Spinal cord (tissue), 10 donors: ENCODE measurements around the gene RNF112. TPM values are rescaled to one million over a fixed set of nuclear protein-coding genes. Genes with fewer than 3 reads are reported as not detected.
"Not testable (repeated sequence)": the region's sequence is repeated elsewhere in the genome, so short reads cannot be mapped to it uniquely, and the experiment has no call there.

ENCODE experiments used
- DNase-seq, 6 donors: peaks; one replicate each; pipeline versions ENCODE4 v3.0.0 to v3.0.0-alpha.2; 2013 to 2015; ENCODE audit warnings: low spot score in 6 of 6, low read depth in 4 of 6
- H3K27ac ChIP-seq: one replicate; pipeline ENCODE4 v1.5.1; 2013; ENCODE audit warnings: low read depth, low read length, control low read depth
- H3K27me3 ChIP-seq: one replicate; pipeline ENCODE4 v1.6.1; 2013; ENCODE audit warnings: low read length; ENCODE audit not compliant: control insufficient read depth, insufficient read depth
- H3K36me3 ChIP-seq: one replicate; pipeline ENCODE4 v1.6.1; 2013; ENCODE audit warnings: low read length; ENCODE audit not compliant: control insufficient read depth, insufficient read depth
- H3K4me1 ChIP-seq: one replicate; pipeline ENCODE4 v1.6.1; 2013; ENCODE audit warnings: low read length; ENCODE audit not compliant: control insufficient read depth, insufficient read depth
- H3K4me3 ChIP-seq: one replicate; pipeline ENCODE4 v1.5.1; 2013; ENCODE audit warnings: low read depth, low read length, control low read depth
- H3K9me3 ChIP-seq: one replicate; pipeline ENCODE4 v1.6.1; 2013; ENCODE audit warnings: low read length; ENCODE audit not compliant: control insufficient read depth, insufficient read depth
- WGBS: methylation state at CpG from one replicate; pipeline ENCODE4 v1.1.5; 2013; ENCODE audit warnings: missing lambda C conversion rate; ENCODE audit not compliant: insufficient coverage; 5-methylcytosine and 5-hydroxymethylcytosine counted together
- polyA plus RNA-seq, 2 donors: library from polyadenylated mRNA; unstranded; fragments of 120-200 nt; gene quantifications; one replicate each; pipeline ENCODE4 v1.2.1, GENCODE V29; 2013; ENCODE audit not compliant: insufficient read length in 2 of 2
- total RNA-seq, 2 donors: library from RNA; depleted of rRNA in 1 of 2; stranded (reverse); fragments of 120-200 nt in 1 of 2; fragments of >200 nt in 1 of 2; gene quantifications; one replicate each; pipeline versions ENCODE4 v1.2.3 to v1.2.4, GENCODE V29; 2013 to 2014
- donor health status: healthy.

RNF112 gene
- total and polyA plus RNA-seq, 4 donors: 7.9 to 31.8 (median 18.7) TPM

DNA sequence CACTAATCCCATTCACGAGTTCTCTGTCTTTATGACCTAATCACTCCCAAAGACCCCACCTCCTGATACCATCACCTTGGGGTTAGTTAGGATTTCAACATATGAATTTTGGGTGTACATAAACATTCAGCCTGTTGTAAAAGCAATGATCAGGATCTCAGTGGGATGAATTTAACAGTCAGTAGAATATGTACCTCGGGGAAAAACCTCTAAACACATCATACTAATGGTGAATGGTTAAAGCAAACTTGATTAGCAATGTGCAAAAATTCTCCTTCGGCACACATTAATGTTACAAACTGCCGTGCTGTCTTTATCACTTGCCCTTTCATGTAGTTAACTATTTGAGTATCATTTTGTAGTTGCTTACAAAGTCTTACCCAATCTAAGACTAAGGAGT lies 10.2 kb downstream of the RNF112 start:
- H3K27ac ChIP-seq: no peak overlapping the region

GRCh38 chr17:19421926-19422325 lies 10.9 kb downstream of the RNF112 start:
- no peaks in the 10 kb centered on the region for H3K27me3 ChIP-seq
- no peaks in the 10 kb centered on the region for H3K9me3 ChIP-seq
- WGBS: no CpG with 5 or more reads among the region's 6 CpGs
- H3K4me1 ChIP-seq: no peaks in the 10 kb centered on the region
- H3K4me3 ChIP-seq: no peak overlapping the region
- H3K27ac ChIP-seq: no peak overlapping the region
- DNase-seq: peak in 1 of 6 donors; percentile 48
- no peaks in the 10 kb centered on the region for H3K36me3 ChIP-seq

More for the DNA sequence above, 10.2 kb downstream of the RNF112 start:
- no CpG with 5 or more reads among the region's 4 CpGs for WGBS
- Histone ChIP-seq H3K4me1 (no peaks in the 10 kb centered on the region), H3K27me3 (no peaks in the 10 kb centered on the region), H3K4me3 (no peak overlapping the region), H3K9me3 (no peaks in the 10 kb centered on the region), H3K36me3 (peaks cover 1% of the 10 kb centered on the region)
- peak in 1 of 6 donors; percentile 61 for DNase-seq

DNA sequence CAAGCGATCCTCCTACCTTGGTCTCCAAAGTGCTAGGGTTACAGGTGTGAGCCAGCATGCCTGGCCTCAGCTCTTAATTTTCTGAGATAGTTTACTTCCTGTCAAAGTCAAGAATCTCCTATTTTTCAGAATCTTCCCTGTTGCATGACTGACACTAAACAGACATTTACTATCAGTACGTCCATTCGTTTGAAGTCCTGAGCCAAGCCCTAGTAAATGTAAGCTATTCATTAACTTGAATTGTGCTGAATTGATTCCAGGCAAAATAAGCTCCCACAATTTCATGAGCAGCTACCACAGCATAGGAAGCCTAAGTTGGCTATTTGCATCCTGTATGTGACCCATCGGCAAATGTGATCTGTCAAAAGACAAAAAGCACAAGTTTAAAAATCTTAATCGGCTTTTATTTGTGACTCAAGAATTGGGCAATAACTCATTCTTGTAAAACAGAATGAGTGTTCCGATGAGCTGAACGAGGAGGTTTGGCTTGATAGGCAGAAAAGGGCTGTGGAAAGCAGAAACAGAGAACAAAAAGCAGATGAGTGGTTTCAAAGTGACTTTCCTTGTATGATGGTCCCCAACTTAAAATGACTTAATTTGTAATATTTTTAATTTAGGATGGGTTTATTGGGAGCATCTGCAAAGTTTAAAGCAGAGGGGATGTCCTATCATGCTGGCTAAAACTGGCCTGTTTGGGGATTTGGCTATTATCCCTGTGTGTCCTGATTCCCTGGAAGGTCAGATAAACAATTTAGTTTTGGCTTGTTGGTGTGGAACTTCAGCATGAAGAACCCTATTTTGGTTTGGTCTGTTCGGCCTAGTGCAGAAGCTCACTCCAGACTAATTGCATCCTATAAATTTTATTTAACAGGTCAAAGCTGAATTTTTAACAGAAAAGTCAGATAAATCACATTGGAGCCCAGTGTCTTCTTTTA lies 14.2 kb downstream of the RNF112 start:
- no peaks in the 10 kb centered on the region for H3K36me3 ChIP-seq
- WGBS: 57% methylated on average over 7 of the region's 8 CpGs
- H3K4me1 ChIP-seq: no peaks in the 10 kb centered on the region
- no peak overlapping the region for H3K27ac ChIP-seq
- no peak overlapping the region for H3K4me3 ChIP-seq
- no peaks in the 10 kb centered on the region for H3K9me3 ChIP-seq
- DNase-seq: no peak
- H3K27me3 ChIP-seq: no peaks in the 10 kb centered on the region

DNA sequence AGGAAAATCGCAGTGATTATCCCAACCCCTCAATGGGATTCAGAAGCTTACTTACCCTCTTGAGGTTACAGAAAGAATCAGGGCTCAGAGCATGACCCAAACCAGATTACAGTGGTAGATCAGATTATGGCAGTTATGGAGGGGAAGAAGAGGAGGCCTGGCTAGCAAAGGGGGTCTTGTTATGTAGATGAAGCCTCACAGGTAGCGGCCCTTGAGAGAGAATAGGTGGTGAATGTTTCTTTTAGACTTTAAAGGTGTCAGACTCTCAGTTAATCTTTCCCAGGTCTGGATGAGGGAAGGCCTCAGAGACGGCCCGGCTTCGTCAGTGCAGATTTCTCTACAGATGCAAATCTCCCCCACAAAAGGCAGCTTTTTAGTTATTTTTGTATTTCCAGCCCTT lies 15.6 kb downstream of the RNF112 start:
- H3K27me3 ChIP-seq: no peaks in the 10 kb centered on the region
- H3K27ac ChIP-seq: no peak overlapping the region
- DNase-seq: no peak
- no peak overlapping the region for H3K4me3 ChIP-seq
- H3K36me3 ChIP-seq: no peaks in the 10 kb centered on the region
- WGBS: no CpG with 5 or more reads among the region's 5 CpGs
- H3K4me1 ChIP-seq: no peaks in the 10 kb centered on the region
- no peaks in the 10 kb centered on the region for H3K9me3 ChIP-seq

DNA sequence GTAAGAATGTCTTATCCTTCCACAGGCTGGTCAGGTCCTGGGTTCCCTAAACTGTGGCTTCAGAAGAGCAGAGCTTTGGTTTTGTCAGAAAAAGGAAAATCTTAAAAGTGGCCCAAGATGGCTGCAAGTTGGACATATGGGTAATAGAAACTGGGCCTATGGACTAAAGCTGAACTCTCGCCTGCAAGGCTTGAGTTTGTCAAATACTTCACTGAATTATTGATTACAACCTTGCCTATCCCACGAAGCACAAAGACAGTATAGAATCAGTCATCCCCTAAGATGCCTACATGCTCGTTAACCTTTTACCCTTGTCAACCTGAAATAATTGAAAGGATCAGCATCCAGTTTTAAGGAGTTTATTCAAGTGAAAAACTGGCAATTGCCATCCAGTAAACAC lies 20.7 kb downstream of the RNF112 start:
- DNase-seq: no peak
- H3K36me3 ChIP-seq: no peaks in the 10 kb centered on the region
- no peak overlapping the region for H3K4me3 ChIP-seq
- no peaks in the 10 kb centered on the region for H3K4me1 ChIP-seq
- H3K27ac ChIP-seq: no peak overlapping the region
- 33% methylated on average over 1 of the region's 3 CpGs for WGBS
- H3K27me3 ChIP-seq: no peaks in the 10 kb centered on the region
- no peaks in the 10 kb centered on the region for H3K9me3 ChIP-seq

DNA sequence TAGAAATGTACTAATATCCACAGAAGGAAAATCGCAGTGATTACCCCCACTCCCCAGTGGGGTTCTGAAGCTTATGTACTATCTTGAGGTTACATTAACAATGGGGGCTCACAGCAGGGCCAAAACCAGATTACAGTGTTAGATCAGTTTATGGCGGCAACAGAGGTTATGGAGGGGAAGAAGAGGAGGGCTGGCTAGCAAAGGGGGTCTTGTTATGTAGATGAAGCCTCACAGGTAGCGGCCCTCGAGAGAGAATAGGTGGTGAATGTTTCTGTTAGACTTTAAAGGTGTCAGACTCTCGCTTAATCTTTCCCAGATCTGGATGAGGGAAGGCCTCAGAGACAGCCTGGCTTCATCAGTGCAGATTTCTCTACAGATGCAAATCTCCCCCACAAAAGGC lies 22.2 kb downstream of the RNF112 start:
- Histone ChIP-seq H3K9me3 (no peaks in the 10 kb centered on the region), H3K27me3 (no peaks in the 10 kb centered on the region), H3K4me3 (no peak overlapping the region), H3K27ac (no peak overlapping the region), H3K4me1 (no peaks in the 10 kb centered on the region), H3K36me3 (no peaks in the 10 kb centered on the region)
- no peak for DNase-seq
- WGBS: 70% methylated on average over 1 of the region's 5 CpGs

DNA sequence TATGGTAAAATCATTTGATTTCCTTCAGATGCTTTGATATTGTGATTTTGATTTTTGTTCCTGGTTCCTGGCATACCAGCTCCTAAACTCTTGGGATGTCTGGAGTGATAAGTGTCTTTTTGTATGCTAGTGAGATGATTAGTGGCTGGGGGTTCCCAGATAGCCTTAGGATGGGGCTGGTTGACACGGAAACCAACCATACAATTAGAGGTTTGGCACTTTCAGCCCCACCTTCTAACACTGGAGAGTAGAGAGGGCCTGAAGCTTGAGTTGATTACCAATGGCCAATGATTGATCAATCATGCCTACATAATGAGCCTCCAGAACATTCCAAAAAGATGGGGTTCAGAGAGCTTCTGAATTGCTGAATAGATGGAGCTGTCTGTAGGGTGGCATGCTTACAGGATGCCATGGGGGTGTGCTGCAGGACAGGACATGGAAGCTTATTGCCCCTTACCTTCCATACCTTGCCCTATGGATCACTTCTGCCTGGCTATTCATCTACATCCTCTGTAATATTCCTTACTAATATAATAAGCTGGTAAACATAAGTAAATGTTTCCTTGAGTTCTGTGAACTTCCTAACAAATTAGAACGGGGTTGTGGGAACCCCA lies 22.8 kb downstream of the RNF112 start:
- WGBS: 100% methylated on average over 1 of the region's 2 CpGs
- Histone ChIP-seq H3K36me3 (no peaks in the 10 kb centered on the region), H3K27ac (no peak overlapping the region), H3K27me3 (no peaks in the 10 kb centered on the region), H3K4me3 (no peak overlapping the region), H3K9me3 (no peaks in the 10 kb centered on the region), H3K4me1 (no peaks in the 10 kb centered on the region)
- no peak for DNase-seq

DNA sequence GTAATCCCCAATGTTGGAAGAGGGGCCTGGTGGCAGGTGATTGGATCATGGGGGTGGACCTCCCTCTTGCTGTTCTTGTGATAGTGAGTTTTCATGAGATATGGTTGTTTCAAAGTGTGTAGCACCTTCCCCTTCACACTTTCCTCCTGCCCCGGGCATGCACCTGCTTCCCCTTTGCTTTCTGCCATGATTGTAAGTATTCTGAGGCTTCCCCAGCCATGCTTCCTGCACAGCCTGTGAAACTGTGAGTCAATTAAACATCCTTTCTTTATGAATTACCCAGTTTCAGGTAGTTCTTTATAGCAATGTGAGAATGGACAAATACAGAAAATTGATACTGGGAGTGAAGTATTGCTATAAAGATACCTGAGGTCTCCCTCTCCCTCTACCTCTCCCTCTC lies 29.4 kb downstream of the RNF112 start:
- no peak for DNase-seq
- Histone ChIP-seq H3K4me3 (no peak overlapping the region), H3K4me1 (no peaks in the 10 kb centered on the region), H3K27me3 (no peaks in the 10 kb centered on the region), H3K9me3 (peaks cover 3% of the 10 kb centered on the region), H3K36me3 (no peaks in the 10 kb centered on the region), H3K27ac (no peak overlapping the region)
- WGBS: no CpG with 5 or more reads among the region's 1 CpG

DNA sequence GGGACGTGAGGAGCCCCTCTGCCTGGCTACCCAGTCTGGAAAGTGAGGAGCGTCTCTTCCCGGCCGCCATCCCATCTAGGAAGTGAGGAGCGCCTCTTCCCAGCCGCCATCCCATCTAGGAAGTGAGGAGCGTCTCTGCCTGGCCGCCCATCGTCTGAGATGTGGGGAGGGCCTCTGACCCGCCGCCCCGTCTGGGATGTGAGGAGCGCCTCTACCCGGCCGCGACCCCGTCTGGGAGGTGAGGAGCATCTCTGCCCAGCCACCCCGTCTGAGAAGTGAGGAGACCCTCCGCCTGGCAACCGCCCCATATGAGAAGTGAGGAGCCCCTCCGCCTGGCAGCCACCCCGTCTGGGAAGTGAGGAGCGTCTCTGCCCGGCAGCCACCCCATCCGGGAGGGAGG lies 30.3 kb downstream of the RNF112 start:
- not testable (repeated sequence) for H3K9me3 ChIP-seq, H3K36me3 ChIP-seq, H3K4me3 ChIP-seq, H3K4me1 ChIP-seq, DNase-seq, H3K27me3 ChIP-seq, H3K27ac ChIP-seq
- 98% methylated on average over 5 of the region's 25 CpGs for WGBS

- H3K27ac ChIP-seq: no peak overlapping the region
- peaks cover 7% of the 10 kb centered on the region for H3K4me1 ChIP-seq
- DNase-seq: no peak
- H3K27me3 ChIP-seq: no peaks in the 10 kb centered on the region
- H3K36me3 ChIP-seq: no peaks in the 10 kb centered on the region
- 71% methylated on average over 2 of the region's 2 CpGs for WGBS
- H3K4me3 ChIP-seq: no peak overlapping the region
- peaks cover 3% of the 10 kb centered on the region for H3K9me3 ChIP-seq
Observed at GRCh38 chr17:19442731-19443130, 31.7 kb downstream of the RNF112 start.
